GM06990 (cell line): ENCODE results near the gene BROX.
"Not testable (repeated sequence)": the region's sequence is repeated elsewhere in the genome, so short reads cannot be mapped to it uniquely, and the experiment has no call there.

Experiments
- DNase-seq: peaks from one replicate; pipeline ENCODE4 v3.0.0-alpha.2; 2011; ENCODE audit not compliant: insufficient read length; ENCODE audit errors: extremely low read depth
- H3K27me3 ChIP-seq: replicated peaks from 2 replicates; pipeline ENCODE4 v1.6.0; 2011; ENCODE audit warnings: low read length; ENCODE audit not compliant: control insufficient read depth, insufficient read depth
- H3K36me3 ChIP-seq: 2 replicates; pipeline ENCODE4 v1.5.1; 2011; ENCODE audit warnings: low read length; ENCODE audit not compliant: control insufficient read depth, insufficient read depth
- H3K4me3 ChIP-seq: replicated peaks from 2 replicates; pipeline ENCODE4 v1.5.1; 2011; ENCODE audit warnings: low read depth, mild to moderate bottlenecking, control low read depth, low read length
- TF ChIP-seq, protein P1 (sequence below): IDR thresholded peaks from 2 replicates; pipeline ENCODE4 v1.5.1; 2011; ENCODE audit warnings: low read length, control low read depth, mild to moderate bottlenecking, inconsistent platforms; ENCODE audit not compliant: insufficient read depth, poor library complexity, severe bottlenecking

Gene BROX

GRCh38 chr1:222759451-222760035, 47.2 kb downstream of the BROX start:
- Histone ChIP-seq H3K27me3 (no peaks in the 10 kb centered on the region), H3K36me3 (no peaks in the 10 kb centered on the region), H3K4me3 (no peak overlapping the region)
- DNase-seq = no peak
- TF ChIP-seq, protein P1, sequence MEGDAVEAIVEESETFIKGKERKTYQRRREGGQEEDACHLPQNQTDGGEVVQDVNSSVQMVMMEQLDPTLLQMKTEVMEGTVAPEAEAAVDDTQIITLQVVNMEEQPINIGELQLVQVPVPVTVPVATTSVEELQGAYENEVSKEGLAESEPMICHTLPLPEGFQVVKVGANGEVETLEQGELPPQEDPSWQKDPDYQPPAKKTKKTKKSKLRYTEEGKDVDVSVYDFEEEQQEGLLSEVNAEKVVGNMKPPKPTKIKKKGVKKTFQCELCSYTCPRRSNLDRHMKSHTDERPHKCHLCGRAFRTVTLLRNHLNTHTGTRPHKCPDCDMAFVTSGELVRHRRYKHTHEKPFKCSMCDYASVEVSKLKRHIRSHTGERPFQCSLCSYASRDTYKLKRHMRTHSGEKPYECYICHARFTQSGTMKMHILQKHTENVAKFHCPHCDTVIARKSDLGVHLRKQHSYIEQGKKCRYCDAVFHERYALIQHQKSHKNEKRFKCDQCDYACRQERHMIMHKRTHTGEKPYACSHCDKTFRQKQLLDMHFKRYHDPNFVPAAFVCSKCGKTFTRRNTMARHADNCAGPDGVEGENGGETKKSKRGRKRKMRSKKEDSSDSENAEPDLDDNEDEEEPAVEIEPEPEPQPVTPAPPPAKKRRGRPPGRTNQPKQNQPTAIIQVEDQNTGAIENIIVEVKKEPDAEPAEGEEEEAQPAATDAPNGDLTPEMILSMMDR = no peak

- DNase-seq = no peak
- TF ChIP-seq, protein P1 = no peak
- H3K27me3 ChIP-seq = no peaks in the 10 kb centered on the region
Measured at GRCh38 chr1:222761083-222761482, 48.7 kb downstream of the BROX start.

GRCh38 chr1:222762178-222762577, 49.8 kb downstream of the BROX start:
- not testable (repeated sequence) for H3K36me3 ChIP-seq, DNase-seq, H3K4me3 ChIP-seq, H3K27me3 ChIP-seq

More at GRCh38 chr1:222761083-222761482, 48.7 kb downstream of the BROX start:
- Histone ChIP-seq H3K4me3 (no peak overlapping the region), H3K36me3 (no peaks in the 10 kb centered on the region)

DNA sequence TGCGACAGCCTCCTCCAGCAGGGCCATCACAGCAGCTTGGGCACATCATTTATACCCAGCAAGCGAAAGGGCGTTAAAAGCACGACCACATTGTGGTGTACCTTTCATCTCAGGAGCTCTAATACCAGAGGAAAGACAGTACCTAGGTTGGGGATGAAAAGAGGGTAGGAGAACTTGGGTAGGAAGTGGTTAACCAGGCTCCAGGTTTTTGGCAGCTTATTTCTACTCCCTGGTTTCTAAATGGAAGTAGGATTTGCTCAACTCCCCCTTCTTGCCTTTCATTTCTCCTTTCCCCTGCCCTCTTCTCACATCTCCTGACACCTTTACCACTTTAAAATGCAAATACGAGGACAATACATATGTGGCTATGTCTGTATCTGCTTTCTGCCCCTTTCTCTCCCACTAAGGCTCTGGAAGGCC, 54.8 kb downstream of the BROX start:
- H3K36me3 ChIP-seq = no peaks in the 10 kb centered on the region
- no peaks in the 10 kb centered on the region for H3K27me3 ChIP-seq
- H3K4me3 ChIP-seq = no peak overlapping the region
- TF ChIP-seq, protein P1 = no peak
- no peak for DNase-seq

DNA sequence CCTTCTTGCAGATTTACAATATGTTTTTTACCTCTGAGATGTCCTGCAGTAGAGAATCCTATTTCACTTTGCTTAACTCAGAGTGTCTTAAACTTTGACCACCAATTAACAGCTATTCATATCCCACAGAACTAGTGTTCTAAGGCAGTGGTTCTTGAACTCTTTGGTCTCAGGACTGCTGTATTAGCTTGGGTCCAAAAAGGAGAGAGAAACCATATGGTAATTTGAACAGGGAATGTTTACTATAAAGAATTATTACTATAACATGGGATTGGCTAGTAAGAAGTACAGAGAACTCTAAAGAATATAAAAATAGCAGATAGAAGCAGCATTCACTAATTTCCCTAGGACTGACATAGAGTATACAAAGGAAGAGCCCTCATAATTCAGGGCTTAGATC, 56.2 kb downstream of the BROX start:
- Histone ChIP-seq H3K36me3 (no peaks in the 10 kb centered on the region), H3K27me3 (no peaks in the 10 kb centered on the region), H3K4me3 (no peak overlapping the region)
- TF ChIP-seq, protein P1 = no peak
- no peak for DNase-seq

DNA sequence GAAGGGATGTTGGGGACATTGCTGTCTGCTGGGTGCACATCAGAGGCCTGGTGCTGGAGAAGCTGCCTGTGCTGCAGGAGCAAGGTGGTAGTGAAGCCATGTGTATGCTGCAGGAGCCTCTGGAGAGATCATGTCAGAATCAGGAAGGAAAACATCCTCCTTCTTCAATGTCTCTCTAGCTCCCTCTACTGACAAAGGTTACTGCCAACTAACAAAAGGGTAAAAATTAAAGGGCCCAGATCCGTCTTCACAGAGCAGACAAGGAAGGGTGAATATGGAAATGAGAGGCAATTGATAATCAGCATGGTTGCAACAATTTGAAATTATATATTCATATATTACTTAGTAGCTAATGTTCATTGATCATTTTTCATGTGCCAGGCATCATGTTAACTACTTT, 56.8 kb downstream of the BROX start:
- no peaks in the 10 kb centered on the region for H3K27me3 ChIP-seq
- TF ChIP-seq, protein P1 = peak; percentile 18
- no peaks in the 10 kb centered on the region for H3K36me3 ChIP-seq
- no peak for DNase-seq
- no peak overlapping the region for H3K4me3 ChIP-seq
